NCI-H345 (cell line): ENCODE measurements around the gene BAAT.

Experiments used
- DNase-seq: peaks from one replicate; lab custom pipeline; 2025; lab: John Stamatoyannopoulos, UW

The BAAT gene

GRCh38 chr9:101315112-101315450 is 69.7 kb downstream of the BAAT start:
- no peak for DNase-seq

- DNase-seq, result no peak
Measured at GRCh38 chr9:101312661-101313060, 72.1 kb downstream of the BAAT start.

GRCh38 chr9:101311758-101312420 is 72.9 kb downstream of the BAAT start:
- peak; percentile 78 for DNase-seq

GRCh38 chr9:101311191-101311590 is 73.6 kb downstream of the BAAT start:
- DNase-seq, result no peak
